Glomerular visceral epithelial cell (primary cell): ENCODE results near the gene SV2B.
"Not testable (repeated sequence)": the region's sequence is repeated elsewhere in the genome, so short reads cannot be mapped to it uniquely, and the experiment has no call there.

Experiments
- DNase-seq: peaks from one replicate; pipeline ENCODE4 v3.0.0-alpha.2; 2016; ENCODE audit errors: extremely low spot score

Gene SV2B, protein sequence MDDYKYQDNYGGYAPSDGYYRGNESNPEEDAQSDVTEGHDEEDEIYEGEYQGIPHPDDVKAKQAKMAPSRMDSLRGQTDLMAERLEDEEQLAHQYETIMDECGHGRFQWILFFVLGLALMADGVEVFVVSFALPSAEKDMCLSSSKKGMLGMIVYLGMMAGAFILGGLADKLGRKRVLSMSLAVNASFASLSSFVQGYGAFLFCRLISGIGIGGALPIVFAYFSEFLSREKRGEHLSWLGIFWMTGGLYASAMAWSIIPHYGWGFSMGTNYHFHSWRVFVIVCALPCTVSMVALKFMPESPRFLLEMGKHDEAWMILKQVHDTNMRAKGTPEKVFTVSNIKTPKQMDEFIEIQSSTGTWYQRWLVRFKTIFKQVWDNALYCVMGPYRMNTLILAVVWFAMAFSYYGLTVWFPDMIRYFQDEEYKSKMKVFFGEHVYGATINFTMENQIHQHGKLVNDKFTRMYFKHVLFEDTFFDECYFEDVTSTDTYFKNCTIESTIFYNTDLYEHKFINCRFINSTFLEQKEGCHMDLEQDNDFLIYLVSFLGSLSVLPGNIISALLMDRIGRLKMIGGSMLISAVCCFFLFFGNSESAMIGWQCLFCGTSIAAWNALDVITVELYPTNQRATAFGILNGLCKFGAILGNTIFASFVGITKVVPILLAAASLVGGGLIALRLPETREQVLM

DNA sequence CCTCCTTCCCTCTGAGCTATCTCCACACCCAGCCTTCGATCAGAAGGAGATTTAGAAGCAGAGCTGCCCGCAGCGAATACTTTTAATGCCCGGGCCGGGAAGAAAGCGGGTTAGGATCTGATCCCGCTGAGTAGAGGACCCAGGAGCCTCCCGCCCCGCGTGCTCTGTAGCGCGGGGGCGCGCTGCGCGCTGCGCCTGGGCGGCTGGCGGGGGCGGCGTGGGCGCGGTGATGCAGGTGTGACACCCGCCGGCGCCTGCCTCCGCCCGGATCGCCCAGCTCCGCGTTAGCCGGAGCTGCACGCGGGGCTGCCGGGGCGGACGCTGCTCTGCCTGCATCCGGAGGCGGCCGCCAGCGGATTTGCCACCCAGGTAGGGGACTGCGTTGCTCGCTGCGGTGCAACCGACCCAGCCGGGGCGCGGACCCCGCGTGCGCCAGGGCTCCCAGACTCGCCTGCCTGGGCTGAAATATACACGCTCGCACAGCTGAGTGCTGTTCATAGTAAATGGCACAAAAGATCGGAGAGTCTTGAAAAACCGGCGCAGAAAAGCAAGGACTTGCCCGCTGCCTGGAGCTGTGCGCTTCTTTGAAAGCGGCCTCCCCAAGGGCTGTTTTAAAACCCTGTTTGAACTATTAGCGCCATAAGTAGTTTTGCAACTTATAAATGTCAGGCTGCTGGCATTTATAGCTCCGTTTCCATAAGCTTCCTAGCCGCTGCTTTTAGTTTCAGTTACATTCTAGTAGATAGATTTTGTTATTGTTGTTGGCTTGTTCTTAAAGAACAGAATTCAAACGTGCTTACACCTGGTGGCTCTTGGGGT is at the start of gene SV2B:
SV2B (plus strand) TSS at position 263 of the 819 bp plus-strand sequence. CDS start 126,007 bp downstream, outside the sequence.
- DNase-seq, result no peak

DNA sequence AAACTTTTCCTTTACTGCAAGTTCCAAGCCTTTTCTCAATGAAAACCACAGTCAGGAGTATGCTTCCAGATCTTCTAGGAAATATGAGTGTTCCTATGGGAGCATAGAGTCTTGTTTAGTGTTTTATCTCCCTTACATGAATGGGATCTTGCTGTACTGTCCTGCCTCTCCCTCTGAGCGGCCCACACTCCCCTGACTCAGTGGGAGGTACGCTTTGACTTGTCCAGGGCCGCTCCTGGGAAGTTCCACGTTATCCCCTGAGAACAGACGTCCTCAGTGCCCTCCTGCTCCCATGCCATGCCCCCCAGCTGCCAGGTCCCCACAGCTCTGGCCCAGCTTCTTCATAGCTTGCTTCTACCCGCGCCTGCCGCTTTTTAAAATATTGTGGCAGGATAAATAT is 48.8 kb upstream of the SV2B start:
- no peak for DNase-seq

DNA sequence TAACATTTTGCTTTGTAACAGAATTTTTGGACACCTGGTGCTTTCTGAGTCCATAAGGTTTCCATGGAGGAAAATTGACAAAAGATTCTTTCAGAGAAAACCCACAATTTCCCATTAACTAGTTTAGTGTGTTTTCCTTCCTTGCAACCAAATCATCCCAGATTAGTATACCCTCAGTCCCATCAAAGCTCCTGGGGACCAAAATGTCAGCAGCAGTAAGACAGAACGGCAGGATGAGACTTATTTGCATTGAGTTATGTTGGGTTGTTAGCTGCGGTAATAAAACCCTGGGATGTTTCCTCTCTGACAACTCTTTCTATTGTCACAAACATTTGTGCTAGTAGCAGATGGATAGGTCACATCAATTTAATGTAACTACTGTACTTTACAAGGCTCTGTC is 45.2 kb upstream of the SV2B start:
- no peak for DNase-seq

DNA sequence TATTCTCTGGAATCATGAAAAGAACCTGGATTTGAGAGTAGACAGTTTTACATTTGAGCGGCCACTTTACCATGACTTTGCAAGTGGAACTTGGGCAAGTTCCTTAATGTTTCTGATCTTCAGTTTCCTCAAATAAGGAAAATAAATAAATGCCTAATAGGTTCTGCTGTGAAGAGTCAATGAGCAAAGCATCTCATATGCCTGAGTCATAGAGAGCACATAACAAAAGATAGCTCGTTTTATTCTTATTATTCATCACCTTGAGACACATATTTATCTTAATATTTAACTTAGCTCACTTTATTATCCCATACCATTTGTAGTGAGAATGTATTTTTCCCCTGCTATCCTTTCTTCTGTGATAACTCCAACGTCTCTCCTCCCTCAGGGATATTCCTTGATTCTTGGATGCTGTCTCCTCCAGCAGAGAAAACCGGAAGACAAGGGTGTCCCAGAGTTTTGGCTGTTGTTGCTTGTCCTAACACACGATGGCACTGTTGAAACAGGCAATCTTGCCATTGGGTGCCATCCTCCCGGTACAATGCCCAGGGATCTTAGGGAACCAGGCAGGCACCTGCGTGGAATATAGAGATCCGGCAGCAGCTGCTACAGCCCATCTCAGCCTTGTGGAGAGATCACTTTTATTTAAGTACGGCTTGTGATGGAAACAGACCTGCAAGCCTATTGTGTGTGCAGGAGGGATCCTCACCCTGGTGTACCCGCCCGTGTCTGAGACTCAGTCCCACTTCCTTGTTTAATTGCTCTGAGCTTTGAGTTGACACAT is 44.3 kb upstream of the SV2B start:
- DNase-seq, result peak; percentile 71

DNA sequence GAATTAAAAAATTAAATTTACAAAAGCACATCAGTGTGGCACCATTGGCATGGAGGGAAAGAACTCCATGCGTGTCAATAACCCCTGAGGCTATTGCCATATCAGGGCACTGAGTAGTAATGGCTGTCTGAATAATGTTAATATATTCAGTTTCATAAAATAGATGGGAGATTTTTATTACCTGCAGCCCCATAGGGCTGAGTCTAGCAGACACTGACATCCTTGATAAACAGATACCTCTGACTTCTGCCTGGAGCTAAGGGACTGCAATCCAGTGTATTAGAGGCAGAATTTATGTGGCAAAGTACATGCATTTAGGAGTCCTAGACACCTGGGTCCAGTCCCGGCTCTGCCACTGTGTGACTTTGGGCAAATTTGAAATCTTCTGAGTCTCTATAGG is 38.8 kb upstream of the SV2B start:
- DNase-seq, result no peak

DNA sequence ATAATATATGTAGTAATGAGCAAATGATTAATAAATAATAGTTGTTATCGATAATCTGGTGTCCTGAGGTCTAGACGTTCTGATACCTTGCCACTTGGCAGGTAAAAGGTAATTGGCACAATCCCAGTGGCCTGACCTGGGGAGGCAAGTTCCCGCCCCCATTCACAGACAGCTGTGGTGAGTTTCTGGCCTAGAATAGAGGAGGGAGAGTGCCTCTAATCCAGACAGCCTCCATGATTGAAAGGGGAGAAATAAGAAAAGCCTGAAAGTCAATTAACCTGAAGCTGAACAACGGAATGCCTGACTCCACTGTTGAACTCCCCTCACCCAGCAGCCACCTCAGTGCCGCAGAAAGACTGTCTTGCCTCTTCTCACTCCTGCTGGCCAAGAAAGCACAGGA is 38.1 kb upstream of the SV2B start:
- no peak for DNase-seq

DNA sequence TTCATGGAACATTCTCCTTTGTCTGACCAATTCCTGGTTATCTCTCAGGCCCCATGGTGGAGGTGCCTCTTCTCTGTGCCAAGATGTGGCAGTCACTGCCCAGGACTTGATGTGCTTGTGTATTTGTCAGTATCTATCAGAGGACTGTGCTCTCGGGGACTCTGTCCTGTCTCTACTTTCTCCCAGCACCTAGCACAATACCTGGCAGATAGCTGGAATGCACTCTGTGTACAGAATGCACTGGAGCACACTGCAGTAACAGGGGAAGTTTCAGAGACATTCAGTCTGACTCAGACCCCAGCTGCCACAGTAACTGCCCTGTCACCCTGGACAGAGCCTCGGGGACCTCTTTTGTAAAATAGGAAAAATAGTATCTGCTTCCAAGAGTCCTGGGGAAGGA is 34.6 kb upstream of the SV2B start:
- DNase-seq, result no peak

DNA sequence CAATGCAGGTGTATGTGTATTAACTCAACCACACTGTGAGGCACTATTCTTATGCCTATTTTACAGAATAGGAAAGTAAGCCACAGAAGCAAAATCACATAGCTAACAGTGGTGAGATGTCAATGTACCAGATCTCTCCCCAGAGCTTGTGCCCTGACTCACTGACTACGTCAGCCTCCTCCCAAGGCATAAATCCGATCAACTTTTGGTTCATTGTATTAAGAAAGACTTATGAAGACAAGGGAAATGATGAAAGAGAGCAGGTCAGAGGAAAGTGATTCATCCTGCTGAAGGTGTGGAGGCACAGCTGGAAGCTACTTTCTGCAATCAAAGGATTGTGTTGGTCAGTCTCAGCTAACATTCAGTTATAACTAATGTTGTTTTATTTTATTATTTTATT is 33.0 kb upstream of the SV2B start:
- DNase-seq, result no peak

DNA sequence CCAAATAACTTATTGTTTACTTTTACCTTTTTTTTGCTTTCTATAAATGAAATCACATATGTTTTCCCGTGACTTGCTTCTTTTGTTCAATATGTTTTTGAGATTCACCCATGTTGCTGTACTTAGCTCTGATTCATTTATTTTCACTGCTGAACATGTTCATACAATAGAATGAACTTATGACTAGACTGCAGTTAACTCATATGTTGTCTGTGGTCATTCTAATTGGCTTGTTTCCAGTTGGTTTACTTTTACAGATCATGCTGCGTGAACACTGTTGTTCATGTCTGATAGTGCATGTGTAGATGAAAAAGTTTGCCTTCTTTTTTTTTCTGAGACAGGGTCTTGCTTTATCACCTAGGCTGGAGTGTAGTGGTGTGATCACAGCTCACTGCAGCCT is 31.6 kb upstream of the SV2B start:
- DNase-seq, result no peak

DNA sequence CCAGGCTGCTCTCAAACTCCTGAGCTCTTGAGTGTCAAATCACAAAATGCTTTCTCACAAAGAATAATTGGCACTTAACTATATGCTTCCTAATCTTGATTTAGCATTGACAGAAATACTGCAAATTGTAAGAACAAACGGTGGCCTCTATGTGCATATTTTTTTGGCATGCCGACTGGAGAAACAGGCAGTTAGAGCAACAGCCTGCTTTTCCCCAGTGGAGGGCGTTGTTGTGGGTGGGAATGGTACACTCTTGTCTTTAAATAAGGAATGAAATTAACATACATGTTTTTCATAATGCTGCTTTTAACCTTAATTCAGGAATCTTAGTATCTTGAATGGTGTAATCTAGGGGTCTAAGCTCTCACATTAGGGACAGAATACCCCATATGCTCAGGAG is 31.1 kb upstream of the SV2B start:
- no peak for DNase-seq

DNA sequence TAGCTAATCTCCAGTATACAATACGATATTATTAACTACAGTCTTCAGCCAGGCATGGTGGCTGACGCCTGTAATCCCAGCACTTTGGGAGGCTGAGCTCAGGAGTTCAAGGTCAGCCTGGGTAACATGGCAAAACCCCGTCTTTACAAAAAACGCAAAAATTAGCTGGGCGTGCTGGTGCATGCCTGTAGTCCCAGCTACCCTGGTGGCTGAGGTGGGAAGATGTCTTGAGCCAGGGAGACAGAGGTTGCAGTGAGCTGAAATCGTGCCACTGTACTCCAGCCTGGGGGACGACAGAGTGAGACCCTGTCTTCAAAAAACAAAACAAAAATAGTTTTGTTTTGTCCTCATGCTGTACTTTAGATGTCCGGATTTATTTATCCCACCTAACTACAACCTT is 29.2 kb upstream of the SV2B start:
- DNase-seq, result no peak

DNA sequence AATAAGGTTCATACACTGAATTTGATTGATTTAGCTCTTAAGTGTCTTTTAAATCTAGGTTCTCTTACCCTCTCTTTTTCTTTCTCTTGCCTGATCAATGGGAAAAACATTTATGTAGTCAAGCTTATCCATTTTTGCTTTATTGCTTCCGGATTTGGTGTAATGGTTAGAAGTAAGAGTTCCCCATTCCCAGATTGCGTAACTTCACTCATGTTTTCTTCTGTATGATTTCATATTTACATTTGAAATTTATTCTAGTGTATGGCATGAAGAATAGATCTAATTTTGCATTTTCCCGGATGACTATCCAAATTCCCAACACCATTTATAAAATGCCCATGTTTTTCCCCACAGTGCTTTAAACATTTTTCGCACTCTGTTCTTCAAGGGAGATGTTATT is 27.9 kb upstream of the SV2B start:
- no peak for DNase-seq

DNA sequence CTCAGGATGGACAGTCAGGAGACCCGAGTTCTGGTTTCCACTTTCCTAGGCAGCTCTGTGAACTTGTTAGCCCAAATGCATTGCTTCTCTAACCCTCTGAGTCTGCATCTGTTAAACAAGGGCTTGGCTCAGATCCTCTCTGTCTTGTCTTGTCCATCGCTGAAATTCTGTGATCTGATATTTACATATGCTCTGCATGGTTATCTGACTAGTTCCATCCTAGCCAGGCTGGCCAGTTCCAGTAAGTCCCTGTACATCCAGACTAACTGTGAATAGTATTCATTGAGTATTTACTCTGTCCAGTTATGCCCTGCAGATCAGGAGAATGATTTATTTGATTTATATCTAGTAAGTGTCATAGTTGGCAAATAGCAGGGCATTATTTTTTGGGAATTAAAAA is 27.0 kb upstream of the SV2B start:
- no peak for DNase-seq

DNA sequence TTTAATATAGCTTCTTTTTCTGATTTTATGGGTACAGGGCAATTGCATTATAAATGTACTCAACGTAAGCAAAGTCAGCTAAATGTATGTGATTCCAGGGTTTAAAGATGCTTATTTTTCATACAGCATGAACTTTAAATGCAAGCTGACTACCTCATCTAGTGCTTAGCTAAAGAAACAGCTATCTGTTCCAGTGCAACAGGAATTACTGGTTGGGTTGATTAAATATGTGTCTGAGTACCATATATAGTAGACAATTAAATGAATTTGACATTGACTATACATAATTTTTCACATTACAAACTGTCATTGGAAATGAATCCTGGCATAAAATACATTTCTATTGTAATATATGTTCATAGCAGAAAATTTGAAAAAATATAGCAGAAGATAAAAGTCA is 26.3 kb upstream of the SV2B start:
- no peak for DNase-seq

DNA sequence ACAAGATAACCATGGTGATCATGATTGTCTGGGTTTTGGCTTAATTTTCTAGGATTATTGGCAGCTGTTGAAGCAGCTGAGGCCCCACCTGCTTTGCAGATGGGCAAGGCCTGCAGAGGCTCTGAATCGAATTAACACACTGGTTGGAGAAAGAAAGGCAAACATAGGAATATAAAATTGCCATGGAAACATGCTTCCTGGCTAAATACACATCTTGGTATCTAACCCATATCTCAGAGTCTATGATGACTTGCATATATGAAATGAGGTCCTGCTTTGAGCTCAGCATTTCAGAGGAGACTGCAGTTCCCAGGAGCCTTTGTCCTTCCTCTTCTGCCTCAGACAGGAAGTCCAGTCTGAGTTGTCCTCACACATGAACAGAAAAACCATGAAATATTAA is 24.3 kb upstream of the SV2B start:
- DNase-seq, result no peak

DNA sequence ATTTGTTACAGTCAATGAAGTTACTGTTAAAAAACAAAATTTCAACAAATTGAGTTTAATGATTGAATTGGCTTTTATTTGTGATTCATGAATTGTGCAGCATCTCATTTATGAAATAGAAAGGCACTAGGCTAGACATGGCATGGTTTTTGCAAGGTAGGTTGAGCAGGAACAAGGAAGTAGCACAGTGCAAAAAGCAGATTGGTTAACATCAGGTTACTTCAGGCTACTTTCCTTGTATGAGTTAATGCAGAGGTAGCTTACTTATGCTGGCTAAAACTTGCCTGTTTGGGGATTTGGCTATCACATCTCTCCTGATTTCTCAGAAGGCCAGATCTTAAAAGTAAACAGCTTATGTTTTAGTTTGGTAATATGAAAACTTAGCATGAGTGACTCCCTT is 23.0 kb upstream of the SV2B start:
- no peak for DNase-seq

DNA sequence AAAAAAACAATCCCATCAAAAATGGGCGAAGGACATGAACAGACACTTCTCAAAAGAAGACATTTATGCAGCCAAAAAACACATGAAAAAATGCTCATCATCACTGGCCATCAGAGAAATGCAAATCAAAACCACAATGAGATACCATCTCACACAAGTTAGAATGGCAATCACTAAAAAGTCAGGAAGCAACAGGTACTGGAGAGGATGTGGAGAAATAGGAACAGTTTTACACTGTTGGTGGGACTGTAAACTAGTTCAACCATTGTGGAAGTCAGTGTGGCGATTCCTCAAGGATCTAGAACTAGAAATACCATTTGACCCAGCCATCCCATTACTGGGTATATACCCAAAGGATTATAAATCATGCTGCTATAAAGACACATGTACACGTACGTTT is 6.2 kb upstream of the SV2B start:
- not testable (repeated sequence) for DNase-seq

DNA sequence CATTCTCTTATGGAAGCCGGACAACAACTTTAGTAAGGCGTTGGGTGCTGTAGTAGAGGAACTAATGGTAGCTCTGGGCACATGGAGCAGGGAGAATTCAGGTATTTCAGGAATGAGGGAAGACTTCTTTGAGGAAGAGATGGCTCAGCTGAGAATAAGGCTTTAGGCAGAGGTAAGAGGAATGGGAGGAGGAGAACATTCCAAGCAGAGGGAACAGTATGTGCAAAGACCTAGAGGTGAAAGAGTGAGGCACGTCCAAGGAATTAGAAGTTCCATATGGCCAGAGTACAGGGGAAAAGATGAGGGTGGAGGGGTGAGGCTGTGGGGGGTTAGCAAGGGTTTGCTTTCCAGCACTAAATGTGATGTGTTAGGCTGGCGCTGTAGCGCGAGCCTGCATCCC is 1.6 kb upstream of the SV2B start:
- no peak for DNase-seq

DNA sequence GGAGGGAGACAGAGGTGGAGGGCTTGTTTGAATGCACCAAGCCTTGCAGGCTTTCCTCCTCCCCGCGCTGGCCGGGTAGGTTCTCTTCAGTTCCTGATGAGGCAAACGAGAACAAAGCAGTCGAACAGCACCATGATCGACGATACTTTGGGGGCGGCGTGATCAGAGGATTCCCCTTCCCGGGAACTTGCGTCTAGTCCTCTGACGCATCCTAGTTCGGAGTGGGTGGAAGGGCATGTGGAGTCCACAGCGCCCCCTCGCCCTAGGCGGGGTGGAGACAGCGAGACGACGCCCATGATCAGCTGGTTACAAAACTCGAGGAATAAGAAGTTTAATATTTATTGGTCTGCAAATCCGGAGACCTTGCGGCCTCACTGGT is 452 bp upstream of the SV2B start:
- no peak for DNase-seq

DNA sequence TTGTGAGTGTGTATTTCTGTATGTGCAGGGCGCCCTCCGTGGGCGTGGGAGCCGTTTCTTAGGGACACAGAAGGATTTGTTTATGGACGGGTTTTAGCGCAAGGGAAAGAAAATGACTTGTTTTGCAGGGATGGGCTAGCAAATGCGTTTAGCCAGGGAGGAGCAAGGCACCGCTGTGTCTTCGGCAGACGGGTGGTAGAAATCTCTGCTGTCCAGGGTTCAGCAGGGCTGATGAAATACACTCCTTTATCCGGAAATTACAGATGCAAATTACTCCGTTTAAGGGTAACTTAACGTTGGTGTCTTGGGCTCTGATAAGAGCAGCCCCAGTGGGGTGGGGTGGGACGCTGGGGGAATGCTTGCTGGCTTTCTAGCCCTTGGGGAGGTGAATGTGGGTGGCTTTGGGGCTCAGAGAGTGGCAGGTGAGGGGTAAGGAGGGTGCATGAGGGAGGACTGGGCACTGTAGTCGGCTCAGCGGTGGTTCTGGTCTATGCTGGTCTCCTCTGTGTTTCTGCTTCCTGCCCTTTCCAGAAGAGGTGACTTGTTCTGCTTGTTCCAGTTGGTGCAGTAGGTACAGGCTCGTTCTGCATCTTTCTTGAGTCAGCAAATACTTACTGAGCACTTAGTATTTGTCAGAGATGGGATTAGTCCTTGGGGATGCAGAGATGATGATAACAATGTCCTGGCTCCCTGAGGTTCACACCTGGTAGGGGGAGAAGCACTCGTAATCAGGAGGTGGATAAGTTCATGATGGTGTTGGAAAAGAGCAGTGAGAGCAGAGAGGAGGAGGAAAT is 954 bp downstream of the SV2B start:
- no peak for DNase-seq

DNA sequence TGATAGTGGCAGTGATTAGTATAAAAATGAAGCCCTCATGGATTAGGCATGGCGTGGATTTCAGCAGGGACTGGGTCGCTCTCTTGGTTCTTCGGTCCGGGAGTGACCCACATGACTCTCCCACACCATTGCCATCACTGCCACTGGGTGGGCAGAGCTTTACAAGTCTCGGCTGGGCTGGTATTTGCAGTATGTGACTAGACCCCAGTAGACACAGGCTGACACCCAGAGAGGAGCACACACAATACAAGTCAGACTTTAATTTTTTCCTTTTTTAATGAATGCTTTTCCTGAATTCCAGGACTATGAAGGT is 1.5 kb downstream of the SV2B start:
- DNase-seq, result no peak
